HG03064 (cell line): ENCODE results near the gene CDYL.
A peak's percentile ranks its signal among the peaks of the same experiment; 100 is the strongest.

Experiments
- ATAC-seq: cut with Tn5 transposase; IDR thresholded peaks from one replicate; pipeline ENCODE4 v1.9.1; 2021; ENCODE audit warnings: low read depth; ENCODE audit not compliant: unreplicated experiment

CDYL gene

DNA sequence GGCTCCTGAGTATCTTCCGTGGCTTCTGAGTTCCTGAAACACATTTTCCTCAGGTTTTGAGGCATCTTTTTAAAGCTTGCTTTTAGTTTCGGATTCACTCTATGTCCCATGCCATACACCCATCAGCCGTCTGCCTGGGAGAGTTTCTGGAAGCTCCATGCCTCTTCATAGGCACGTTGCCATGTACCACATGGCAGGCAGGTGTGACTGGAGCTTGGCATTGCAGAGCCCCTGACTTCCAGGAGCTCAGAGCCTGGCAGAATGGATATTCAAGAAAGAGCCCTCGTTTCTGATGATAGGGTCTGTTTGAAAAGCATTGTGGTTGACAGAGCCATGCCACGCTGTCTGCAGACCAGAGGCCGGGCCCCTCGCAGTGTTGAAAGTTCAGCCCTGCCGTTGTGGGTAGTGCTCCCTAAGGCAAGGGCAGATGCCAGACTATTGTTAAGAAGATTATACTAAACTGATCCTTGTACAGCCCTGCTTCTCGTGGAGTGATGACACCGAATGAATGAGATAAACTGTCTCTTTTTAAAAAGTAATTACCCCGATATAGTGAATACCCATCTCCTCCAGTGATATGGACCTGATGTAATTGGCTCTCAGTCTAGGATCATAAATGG, 127.7 kb downstream of the CDYL start:
- ATAC-seq = no peak

DNA sequence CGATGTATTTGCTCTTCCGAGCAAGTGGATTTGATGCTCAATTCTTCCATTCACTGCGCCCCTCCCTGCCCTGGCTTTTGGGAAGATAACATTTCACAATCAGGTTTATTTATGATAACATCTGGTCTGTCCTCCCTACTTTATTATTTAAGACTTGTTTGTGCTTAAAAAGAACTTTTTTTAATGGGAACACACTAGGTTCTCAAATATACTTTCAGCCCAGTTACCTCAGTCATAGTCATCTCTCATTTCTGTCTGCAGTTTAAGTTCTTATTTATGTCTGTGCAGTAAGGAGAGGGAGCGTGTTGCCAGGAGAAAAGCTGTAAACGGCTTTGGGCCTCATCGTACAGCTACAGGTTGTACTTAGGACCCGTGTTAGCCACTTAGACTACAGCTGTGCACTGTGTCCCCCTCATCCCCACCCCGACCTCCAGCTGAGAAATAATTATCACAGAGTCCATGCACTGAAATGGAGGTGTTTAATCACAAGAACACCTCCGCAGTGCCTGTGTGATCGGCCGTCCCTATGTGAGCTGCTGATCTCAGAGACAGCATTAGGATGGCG, 128.3 kb downstream of the CDYL start:
- no peak for ATAC-seq

DNA sequence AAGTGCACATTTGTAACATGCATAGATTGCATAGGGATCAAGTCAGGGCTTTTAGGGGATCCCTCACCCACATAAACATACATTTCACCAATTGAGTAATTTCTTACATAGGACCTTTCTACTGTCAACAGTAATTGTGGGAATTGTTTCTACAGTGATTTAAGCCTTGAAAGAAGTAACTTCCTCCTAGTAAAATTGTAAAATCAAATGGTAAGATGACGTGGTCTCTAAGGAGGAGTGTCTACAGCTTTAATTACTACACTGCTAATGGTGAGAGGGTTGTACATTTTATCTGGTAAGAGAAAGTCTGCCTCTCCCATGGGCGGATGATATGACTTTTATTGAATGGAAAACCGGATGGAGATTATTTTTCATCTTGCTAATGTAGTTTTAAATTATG, 129.6 kb downstream of the CDYL start:
- no peak for ATAC-seq

DNA sequence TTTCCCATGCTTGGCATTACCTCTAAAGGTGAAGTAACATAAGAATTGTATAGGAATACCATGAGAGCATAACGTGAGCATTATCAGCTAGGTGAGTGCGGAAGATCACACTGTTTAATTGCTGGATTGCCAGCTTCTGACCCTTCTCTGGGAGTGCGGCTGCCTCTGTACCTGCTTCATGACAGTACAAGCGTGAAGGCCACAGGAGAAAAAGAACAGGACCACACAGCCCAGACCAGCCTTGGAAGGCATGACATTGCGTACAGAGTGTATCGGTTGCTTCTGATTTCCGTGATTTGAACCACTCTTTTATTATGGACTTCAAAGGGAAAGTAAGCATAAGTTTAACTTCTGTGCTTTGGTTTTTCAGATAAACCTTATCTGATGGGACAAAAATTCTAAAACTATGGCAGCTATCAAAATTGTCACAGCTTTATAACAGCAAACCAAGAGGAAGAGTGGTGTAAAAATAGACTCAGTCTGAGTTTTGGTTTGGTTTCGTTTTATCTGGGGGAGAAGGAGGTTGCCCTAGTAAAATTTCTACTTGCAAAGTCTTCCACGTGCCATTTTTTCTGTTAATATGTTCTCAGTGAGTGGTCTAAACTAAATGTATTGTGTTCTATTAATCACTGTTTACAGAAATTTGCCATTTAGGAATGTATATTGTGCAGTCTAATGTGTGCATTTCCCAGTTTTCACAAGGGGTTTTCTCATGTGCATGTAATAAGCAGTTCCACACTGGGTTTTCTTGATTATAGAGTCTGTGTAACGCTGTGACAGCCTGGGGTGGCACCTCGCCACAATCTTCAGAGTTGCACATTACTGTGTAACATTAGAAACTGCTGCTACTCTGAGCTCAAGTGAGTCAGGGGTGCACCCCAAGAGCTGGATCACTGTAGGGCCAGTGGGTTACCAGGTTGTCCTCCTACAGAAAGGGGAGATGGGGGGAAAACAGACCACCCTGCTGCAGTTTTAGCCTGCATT, 130.4 kb downstream of the CDYL start:
- ATAC-seq = peak; percentile 65

DNA sequence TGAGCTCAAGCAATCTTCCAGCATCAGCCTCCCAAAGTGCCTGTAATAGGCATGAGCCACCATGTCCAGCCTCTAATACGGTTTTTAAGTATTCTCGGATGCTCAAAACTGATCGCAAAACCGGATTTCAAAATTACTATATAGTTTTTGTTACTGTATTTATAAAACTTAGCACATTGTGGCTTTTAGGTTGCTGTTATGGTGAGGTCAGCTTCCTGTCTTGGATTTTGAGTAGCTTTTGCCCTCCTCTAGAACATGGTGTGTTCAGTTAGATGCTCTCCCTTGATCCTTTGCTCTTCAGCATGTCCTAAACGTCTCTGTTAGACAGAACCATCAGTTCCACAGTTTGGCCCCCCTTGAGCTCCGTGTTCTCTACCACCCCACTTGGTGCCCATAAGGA, 131.4 kb downstream of the CDYL start:
- no peak for ATAC-seq

DNA sequence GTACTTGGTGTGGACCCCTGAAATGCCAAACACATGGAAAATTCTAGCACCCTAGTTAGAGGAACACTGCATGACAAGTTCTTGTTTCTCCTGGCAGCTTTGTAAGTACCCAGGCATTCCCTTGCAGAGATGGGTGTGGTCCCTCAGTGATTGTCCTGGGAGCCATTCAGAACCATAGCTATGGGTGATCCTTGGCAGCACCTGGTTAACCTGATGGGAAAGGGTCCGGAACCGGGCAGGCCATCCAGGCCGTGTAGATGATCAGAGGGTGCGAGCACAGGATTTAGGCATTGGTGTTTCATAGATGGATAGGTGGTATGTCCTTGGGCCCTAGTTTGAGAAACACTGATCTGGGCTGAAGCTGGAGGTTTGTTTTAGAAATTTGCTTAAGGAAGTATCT, 131.9 kb downstream of the CDYL start:
- no peak for ATAC-seq

DNA sequence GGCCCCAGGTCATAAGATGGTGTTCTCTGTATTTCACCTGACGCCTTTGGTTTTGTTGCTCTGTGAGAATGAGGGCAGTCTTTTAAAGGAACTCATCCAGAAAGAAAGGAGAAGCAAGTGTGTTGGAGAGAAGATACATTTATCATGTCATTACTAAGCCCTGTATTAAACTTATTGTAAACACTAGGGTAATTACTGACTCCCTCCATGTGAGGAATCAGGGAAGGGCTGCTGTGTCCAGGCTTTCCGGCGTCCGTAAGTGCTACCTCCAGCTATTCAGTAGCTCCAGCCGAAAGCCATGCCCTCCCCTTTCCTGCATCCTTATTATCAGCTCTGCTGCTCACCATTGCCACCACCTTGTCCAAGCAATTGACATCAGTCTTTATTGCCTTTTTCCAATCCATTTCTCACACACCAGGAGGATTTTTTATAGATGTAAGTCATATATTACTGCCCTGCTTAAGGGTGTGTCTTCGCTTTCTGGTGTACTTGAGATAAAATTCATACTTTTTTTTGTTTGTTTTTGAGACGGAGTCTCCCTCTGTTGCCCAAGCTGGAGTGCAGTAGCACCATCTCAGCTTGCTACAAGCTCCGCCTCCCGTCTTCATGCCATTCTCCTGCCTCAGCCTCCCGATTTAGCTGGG, 133.0 kb downstream of the CDYL start:
- no peak for ATAC-seq

DNA sequence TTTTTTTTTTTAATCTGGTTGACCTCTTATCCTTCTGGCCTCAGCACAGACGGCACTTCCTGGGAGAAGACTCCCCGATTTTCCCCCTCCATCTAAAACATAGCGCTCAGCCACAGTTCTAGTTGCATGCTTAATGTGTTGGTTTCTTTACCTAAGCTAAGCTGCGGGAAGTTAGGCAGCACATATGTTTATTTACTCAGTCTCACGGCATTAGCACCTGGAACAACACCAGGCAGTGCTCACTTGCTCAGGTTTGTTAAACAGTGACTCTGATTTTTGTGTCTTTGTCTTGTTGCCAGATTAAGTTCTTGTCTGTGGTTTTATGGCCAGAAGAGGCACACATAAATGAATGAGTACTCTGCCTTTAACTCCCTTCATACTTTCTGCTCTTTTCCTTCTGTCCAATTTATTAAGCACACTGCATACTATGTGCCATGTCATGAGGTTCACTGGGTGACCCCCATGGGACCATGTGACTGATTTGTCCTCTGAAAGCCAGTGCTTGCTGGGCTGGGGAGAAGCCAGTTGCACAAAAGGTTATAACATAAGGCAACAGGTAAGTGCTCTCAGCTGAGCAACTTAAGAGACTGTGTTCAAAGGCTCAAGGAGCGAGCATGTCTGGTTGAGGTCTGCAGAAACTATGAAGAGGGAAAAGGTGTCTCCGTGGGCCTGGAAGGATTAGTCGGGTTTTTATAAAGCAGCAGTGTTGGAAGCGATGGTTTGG, 134.0 kb downstream of the CDYL start:
- no peak for ATAC-seq

DNA sequence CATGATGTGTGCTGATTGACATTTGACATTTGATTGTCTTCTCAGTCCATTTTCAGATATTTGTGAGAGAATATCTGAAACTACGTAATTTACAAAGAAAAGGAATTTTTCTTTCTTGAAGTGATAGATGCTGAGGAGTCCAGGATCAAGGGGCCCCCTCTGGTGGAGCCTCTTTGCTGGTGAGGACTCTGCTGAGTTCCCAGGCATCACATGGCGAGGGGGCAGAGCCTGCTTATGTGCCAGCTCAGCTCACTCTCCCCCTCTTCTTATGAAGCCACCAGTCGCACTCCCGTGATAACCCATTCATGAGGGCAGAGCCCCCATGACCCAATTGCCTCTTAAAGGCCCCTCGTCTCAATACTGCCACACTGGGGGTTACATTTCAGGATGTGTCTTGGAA, 136.4 kb downstream of the CDYL start:
- ATAC-seq = no peak

DNA sequence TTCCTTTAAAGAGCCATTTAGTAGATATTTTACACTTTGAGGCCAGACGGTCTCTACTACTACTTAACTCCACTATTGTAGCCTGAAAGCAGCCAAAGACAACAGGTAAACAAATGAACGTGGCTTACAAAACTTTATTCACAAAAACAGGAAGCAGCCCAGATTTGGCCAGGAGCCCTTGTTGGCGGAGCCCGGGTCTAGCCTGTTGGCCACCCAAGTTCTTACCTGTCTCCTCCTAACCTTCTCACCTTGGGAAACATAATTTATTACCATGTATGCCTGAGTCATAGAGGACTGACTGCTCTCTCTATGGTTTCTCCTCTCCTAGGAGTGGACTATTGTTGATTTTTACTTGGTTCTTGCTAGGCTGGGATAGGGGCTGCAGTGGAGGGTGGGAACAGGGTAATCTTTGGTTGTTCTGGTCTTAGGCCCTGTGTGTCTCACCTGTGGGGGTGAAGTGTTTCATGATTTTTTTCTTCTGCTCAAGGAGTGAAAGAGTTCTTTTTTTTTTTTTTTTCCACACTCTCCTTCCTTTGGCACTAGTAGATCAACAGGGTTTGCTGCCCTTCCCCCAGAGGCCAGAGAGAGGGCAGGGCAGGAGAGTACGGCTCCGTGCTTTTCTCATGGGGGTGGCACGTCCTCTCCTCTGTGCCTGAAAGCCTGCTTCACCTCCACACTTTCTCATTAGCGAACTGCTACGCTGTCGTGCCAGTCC, 137.7 kb downstream of the CDYL start:
- ATAC-seq = no peak

DNA sequence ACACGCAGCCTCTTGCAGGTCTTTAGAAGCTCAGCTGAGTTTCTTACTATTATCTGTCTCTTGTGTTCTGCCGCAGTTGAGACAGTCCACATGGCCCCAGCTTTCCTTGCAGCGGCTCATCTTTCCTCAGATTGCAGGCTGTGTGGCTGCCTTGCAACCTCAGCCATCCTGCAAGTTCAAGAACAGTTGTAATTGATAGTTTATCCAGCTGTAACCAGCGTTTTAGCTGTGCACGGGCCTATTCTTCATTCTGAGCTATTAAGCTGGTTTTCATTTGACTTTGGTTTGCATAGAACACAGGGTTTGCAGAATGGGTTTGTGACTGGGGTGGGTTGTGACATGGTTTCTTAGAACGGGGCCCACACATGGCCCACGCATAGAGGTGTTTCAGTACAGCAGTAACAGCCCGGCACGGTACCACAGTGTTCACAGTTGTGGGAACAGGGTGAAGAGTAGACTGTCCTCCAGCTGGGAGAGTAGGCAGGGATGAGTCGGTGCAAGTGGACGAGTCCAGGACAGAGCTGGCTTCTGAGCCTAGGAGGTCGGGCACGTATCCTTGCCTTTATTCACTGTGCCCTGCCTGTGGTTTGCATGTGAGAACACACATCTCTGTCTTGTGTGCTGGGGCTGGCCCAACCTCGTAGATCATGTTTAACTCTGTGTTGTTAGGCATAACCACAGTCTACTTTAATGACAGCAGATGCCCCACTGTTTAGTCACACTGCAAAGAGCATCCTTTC, 138.4 kb downstream of the CDYL start:
- no peak for ATAC-seq

DNA sequence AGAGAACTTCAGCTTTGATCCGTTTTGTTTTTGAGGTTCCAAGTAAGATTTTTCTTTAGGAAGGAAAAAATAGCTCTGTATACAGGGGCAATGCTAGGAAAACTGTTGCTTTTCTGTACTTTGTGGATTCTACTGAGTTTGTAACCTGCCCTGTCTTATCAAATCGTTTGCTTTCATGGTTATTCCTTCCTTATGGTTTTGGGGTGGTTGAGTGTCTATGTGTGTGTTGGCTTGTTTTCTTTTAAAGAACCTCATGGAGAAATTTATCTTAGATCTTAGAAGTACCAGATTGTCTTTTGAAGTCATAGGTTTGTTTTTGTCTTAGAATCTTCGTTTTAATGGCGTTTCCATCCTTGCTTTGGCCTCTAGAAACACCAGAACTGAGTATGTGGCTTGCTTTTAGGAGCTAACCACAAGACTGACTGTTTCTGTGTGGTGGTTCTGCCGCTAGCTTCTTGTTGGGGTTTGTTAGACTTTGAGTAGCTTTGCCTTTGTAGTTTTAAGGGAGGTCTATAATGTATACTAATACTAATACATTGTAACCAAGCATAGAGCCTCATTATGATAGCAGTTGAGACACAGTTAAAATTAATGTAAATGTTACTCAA, 140.9 kb downstream of the CDYL start:
- ATAC-seq = no peak

DNA sequence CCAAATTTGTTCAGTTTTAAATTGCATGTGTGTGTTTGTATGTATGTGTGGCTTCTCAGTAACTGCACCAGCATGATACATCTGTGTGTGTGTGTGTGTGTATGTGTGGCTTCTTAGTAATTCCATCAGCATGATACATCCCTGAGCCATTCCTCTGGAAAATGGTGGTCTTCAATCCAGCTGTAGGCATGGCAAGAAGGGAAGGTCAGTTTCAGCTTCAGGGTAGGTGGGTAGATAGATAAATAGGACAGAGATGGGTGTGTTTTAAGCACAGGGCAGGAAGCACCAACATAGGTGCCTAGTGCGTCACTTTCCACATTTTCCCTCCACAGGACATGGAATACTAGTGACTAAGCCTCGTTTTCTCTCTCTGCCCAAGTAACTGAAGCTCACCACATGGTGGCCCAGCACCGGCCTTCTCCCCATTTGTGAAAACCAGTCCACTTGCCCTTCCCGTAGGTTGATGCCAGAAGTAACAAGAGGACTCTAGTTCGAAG, 144.8 kb downstream of the CDYL start:
- ATAC-seq = no peak

DNA sequence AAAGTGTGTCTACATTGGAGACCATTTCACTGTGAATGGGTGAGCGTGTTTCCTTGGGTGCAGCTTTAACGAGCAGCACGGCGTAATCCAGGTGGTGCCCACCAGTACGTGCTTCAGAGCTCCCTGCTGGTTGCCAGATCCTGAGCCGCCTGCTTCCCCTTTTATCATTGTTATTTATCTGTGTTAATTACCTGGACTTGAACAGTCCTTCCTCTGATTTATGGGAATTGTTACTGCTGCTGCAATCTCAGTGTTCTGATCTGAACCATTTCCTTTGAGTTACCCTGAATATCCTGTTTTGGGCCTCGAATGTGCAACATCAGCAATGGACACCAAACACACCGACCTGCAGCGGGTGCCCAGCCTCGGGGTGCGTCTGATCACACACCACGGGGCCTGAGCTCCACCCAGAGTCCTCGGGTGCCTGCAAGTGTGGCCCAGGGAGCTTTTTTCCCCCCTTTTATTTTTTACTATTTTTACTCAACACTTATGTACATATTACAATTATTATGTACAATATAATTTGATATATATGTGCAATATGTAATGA, 146.4 kb downstream of the CDYL start:
- no peak for ATAC-seq

DNA sequence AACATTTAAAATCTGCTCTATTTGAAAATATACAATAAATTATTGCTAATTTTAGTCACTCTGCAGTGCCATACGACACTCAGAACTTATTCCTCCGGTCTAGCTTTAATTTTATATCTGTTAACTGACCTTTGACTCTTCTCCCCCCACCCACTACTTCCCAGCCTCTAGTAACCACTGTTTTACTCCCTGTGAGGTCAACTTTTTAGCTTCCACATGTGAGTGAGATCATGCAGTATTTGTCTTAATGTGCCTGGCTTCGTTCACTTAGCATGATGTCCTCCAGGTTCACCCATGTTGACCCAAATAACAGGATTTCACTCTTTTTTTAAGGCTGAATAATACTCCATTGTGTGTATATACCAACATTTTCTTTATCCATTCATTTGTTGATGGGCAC, 146.9 kb downstream of the CDYL start:
- ATAC-seq = no peak

DNA sequence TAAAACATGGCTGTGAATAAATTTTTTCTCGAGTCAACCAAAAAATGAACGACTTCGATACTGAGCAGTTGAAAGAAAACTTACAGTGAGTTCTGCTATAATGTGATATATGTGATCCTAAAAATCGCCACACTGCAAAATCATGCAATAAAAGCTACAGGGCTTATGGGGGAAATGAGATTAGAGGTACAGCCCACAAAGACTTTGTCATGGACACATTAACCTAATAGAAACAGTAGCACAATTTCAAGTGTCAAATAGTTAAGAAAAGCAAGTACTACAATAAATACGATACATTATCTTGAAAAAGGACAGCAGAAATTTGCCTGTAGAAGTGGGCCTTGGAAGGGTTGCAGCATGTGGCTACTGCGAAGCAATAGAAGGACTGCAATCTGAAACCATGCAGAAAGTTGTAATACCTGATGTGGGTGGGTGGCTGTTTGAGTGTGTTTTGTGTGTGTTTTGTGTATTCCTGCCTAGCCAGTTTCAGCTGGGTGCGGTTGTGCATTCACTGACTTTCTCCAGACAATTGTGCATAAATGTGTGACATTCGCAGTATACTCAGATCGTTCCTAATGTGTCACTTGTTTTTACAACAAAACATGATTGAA, 148.6 kb downstream of the CDYL start:
- no peak for ATAC-seq

DNA sequence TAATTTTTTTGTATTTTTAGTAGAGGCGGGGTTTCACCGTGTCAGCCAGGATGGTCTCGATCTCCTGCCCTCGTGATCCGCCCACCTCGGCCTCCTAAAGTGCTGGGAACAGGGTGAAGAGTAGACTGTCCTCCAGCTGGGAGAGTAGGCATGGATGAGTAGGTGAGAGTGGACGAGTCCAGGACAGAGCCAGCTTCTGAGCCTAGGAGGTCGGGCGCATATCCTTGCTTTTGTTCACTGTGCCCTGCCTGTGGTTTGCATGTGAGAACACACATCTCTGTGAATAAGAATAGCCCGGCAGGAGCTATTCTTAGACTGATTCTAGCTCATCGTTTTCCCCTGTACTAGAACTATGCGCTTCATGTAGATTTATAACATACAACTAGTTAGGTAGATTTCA, 149.4 kb downstream of the CDYL start:
- no peak for ATAC-seq

DNA sequence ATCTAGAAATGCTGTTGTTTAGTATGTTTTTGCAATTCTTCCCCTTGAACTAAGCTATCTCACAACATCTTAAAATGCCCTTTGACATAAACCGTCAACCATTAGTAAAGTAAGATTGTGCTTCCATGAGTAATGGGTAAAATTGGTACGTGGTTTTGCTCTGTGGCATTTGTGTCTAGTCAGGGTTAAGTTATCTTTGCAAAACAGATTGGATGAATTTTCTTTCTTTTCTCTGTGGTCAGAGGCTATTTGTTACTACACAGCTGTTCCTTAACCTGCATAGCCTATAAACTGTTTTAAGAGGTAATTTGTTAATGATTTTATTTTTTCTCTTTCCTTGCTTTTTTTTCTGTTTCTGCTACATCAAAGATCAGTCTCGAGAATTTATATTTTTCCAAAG, 152.2 kb downstream of the CDYL start:
- no peak for ATAC-seq
